Measurements from ENCODE around the gene PRSS33.

- TF ChIP-seq CTCF (IDR thresholded peaks at IDR 0.05), result no peak
- TF ChIP-seq POLR2A (IDR thresholded peaks at IDR 0.05), result no peak
Measured at GRCh38 chr16:2761886-2762583, 25.3 kb downstream of the PRSS33 start.
